GM18508 (cell line): ENCODE data around the gene IRGC.
"Not testable (repeated sequence)": the region's sequence is repeated elsewhere in the genome, so short reads cannot be mapped to it uniquely, and the experiment has no call there.

Experiments
- ATAC-seq: cut with Tn5 transposase; IDR thresholded peaks from one replicate; pipeline ENCODE4 v1.9.1; 2021; ENCODE audit warnings: moderate number of reproducible peaks; ENCODE audit not compliant: insufficient read depth, unreplicated experiment

Gene IRGC, protein sequence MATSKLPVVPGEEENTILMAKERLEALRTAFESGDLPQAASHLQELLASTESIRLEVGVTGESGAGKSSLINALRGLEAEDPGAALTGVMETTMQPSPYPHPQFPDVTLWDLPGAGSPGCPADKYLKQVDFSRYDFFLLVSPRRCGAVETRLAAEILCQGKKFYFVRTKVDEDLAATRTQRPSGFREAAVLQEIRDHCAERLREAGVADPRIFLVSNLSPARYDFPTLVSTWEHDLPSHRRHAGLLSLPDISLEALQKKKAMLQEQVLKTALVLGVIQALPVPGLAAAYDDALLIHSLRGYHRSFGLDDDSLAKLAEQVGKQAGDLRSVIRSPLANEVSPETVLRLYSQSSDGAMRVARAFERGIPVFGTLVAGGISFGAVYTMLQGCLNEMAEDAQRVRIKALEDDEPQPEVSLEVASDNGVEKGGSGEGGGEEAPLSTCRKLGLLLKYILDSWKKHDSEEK

DNA sequence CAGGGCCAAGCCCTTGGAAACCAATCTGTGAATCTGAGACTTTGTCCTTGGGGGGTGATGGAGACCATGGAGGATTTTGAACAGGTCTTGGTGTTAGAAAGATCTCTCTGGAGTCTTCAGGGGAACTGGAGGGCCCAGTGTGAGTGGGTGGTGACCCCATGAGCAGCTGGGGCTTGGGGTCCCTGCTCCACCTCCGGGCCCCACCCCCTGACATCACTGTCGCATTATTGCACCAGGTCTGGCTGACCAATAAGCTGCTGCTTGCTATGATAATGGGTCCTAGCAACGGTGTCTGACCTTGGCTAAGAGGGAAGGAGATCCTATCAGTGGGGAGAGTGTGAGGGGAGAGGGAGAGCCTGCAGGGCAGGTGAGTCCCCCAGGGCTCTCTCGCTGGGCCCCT, at the start of gene IRGC:
IRGC (plus strand) TSS at position 301 of the 400 bp plus-strand sequence. CDS start 2,483 bp downstream, outside the sequence.
- no peak for ATAC-seq

- no peak for ATAC-seq
Observed at GRCh38 chr19:43667126-43667875, 48.6 kb upstream of the IRGC start.

DNA sequence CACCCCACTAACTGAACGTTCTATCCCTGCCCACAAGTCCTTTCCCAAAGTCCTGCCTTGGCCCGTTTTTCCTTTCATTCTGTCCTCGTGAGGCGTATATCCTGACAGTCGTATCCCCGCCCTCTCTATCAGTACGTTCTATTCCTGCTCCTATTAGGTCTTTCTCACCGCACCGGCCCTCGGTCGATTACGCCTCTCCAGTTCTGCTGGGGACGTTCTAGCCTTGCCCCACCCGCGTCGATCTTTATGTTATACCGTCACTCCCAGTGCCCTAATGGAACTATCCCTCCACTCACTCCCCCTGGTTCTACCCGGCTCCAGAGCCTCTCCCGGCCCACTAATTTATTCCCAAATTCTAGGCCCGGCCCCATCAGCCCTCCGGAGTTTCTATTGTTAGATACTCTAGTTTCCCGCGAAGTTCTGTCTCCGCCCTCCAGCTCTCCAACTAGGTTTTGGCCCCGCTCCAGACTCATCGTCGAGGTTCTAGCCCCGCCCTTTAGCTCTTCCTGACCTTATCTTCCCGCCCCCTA, 47.9 kb upstream of the IRGC start:
- no peak for ATAC-seq

GRCh38 chr19:43668406-43669109, 47.3 kb upstream of the IRGC start:
- ATAC-seq = peak; percentile 77

- ATAC-seq = no peak
Observed at GRCh38 chr19:43672061-43672679, 43.7 kb upstream of the IRGC start.

DNA sequence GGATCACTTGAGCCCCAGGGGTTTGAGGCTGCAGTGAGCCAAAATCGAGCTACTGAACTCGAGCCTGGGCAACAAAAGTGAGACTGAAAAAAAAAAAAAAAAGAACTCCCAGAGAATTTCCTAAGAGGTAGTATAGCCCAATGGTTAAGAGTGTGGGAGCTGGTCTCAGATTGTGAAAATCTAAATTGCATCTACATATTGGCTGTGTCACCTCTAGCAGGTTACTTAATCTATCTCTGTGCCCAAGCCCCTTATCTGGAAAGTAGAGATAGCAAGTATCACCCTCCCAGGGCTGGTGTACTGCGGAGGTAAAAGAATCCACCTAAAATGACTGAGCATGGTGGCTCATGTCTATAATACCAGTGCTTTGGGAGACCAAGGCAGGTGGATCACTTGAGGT, 42.2 kb upstream of the IRGC start:
- no peak for ATAC-seq

GRCh38 chr19:43674183-43674582, 41.7 kb upstream of the IRGC start:
- ATAC-seq = no peak

DNA sequence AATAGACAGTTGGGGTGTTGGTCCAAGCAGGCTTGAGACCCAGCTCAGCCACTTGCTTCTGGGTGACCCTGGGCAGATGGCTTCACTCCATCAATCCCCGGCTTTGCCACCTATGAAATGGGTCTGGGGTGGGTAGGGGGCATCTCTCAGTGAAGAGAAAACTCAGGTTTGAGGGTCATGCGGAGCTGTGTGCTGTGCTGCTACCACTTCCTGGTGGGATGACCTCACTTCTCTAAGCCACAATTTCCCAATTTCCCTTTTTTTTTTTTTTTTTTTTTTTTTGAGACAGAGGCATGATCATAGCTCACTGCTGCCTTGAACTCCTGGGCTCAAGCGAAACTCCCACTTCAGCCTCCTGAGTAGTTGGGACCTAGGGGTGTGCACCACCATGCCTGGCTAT, 41.3 kb upstream of the IRGC start:
- ATAC-seq = no peak

- no peak for ATAC-seq
Observed at GRCh38 chr19:43675269-43675879, 40.5 kb upstream of the IRGC start.

GRCh38 chr19:43675906-43676305, 40.0 kb upstream of the IRGC start:
- ATAC-seq = no peak

DNA sequence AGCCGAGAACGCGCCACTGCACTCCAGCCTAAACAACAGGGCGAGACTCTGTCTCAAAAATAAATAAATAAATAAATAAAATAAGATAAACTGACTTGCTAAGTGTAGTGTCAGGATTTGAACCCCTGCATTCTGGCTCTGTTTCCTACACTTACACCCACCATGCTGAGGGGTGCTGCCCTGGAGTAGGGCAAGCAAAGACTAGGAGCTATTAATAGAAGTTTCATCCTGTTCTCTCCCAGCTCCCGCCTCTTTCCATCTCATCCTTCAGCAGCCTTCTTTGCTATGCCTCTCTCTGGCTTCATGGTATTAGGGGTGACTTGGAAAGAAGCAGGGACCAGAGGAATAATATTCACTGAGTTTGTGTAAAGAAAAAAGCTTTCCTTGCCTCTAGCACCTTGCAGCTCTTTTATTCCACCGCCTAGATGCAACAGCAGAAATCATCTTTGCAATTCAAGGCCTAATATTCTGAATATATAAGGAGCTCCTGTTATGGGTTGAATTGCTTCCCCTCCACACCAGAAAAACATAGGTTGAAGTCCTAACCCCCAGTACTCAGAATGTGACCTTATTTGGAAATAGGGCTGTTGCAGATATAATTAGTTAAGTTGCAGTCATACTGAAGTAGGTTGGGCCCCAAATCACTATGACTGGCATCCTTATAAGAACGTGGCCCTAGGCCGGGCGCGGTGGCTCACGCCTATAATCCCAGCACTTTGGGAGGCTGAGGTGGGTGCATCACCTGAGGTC, 37.2 kb upstream of the IRGC start:
- ATAC-seq = no peak

DNA sequence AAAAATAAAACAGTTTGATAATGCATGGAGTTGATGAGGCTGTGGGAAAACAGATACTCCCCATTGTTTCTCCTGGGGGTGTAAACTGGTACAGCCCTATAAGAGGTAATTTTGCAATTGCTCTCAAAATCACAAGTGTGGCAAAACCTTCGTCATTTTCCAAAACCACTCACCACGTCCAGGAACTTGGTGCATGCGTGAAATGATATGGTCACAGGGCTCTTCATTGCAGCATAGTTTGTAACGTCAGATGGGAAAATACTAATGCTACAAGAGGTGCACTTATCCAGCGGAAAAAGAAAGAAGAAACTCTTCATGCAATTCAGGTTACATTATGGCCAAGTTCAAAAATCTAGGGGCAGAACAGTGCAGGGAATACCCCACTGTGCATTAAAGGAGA, 34.1 kb upstream of the IRGC start:
- ATAC-seq = no peak

- ATAC-seq = not testable (repeated sequence)
Observed at GRCh38 chr19:43682269-43682668, 33.6 kb upstream of the IRGC start.

GRCh38 chr19:43682824-43683661, 32.8 kb upstream of the IRGC start:
- ATAC-seq = no peak

GRCh38 chr19:43683905-43684304, 32.0 kb upstream of the IRGC start:
- ATAC-seq = no peak

- no peak for ATAC-seq
Observed at GRCh38 chr19:43684326-43684725, 31.6 kb upstream of the IRGC start.

DNA sequence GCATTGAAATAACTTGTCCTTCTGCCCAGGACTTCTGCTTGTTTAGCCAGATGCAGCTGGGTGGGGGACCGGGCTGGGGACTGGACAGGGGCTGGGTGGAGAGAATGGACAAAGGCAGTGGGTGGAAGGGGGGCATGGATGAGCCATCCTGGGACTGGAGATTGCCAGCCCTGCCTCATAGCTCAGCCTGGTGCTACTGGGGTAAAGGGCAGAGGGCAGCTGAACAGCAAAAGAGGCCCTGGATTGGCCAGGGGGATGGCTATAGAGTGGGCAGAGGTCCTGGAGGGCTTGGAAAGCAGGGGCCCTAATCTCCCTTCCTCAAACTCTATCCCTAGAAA, 28.2 kb upstream of the IRGC start:
- no peak for ATAC-seq

DNA sequence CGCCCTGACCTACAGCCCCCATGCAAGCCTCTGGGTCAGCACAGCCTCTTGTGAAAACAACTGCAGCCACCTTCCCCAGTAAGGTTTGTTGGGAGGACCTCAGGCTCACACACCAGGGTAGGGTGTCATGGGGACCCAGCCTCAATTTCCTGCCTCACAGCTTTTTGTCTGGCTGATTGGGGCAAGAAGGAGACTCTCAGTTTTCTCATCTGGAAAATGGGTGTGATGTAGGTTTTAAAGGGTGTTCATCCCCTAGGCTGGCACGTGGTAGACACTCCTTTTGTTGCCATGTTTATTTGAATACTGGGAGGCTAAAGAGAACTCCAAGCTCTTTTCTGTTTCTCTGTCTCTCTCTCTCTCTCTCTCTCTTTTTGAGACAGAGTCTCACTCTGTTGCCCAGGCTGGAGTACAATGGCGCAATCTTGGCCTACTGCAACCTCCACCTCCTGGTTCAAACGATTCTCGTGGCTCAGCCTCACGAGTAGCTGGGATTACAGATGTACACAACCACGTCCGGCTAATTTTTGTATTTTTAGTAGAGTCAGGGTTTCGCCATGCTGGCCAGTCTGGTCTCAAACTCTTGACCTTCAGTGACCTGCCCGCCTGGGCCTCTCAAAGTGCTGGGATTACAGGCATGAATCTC, 27.7 kb upstream of the IRGC start:
- ATAC-seq = no peak
